Gastrocnemius medialis (tissue), 4 donors: ENCODE measurements around the gene NUP88. TPM values are rescaled to one million over a fixed set of nuclear protein-coding genes. Genes with fewer than 3 reads are reported as not detected.

Source experiments
- ATAC-seq, 2 donors: fragments of 150-250 bp; one replicate each; pipeline ENCODE4 v1.9.1; 2016
- DNase-seq, 2 donors: peaks; one replicate each; pipeline ENCODE4 v3.0.0-alpha.2; 2019
- H3K27ac ChIP-seq, 4 donors: fragments of 200-600 bp; sonication (generic); 1 replicate in 1 of 4; 2 replicates in 3 of 4; pipeline ENCODE4 v1.5.1; 2016 to 2018; ENCODE audit warnings: mild to moderate bottlenecking in 2 of 4, moderate library complexity in 1 of 4
- H3K27me3 ChIP-seq, 3 donors: fragments of 200-600 bp; sonication (generic) in 2 of 3; 1 replicate in 1 of 3; 2 replicates in 2 of 3; pipeline versions ENCODE4 v1.5.1 to v1.6.0; 2016 to 2019; ENCODE audit warnings: mild to moderate bottlenecking in 1 of 3, moderate library complexity in 1 of 3
- H3K36me3 ChIP-seq, 2 donors: fragments of 200-600 bp; sonication (generic) in 1 of 2; one replicate each; pipeline ENCODE4 v1.5.1; 2017 to 2018
- H3K4me1 ChIP-seq, 2 donors: fragments of 200-600 bp; sonication (generic) in 1 of 2; one replicate each; pipeline ENCODE4 v1.5.1; 2016 to 2017; ENCODE audit warnings: mild to moderate bottlenecking in 2 of 2
- H3K4me3 ChIP-seq, 4 donors: fragments of 200-600 bp; sonication (generic) in 3 of 4; 1 replicate in 1 of 4; 2 replicates in 3 of 4; pipeline ENCODE4 v1.5.1; 2016 to 2019; ENCODE audit warnings: mild to moderate bottlenecking in 2 of 4
- H3K9me3 ChIP-seq, 3 donors: fragments of 200-600 bp; sonication (generic) in 2 of 3; 1 replicate in 1 of 3; 2 replicates in 2 of 3; pipeline ENCODE4 v1.5.1; 2016 to 2019
- CTCF ChIP-seq, 5 experiments: fragments of 450-650 bp in 3 of 5; fragments of 200-600 bp in 2 of 5; sonication (generic) in 2 of 5; IDR thresholded peaks in 4 of 5; conservative IDR thresholded peaks in 1 of 5; 1 replicate in 4 of 5; 2 replicates in 1 of 5; pipeline ENCODE4 v1.5.1; 2016 to 2019; ENCODE audit warnings: antibody characterized with exemption in 5 of 5, mild to moderate bottlenecking in 3 of 5, moderate library complexity in 3 of 5
- POLR2A ChIP-seq, 2 donors: fragments of 450-650 bp; IDR thresholded peaks; one replicate each; pipeline ENCODE4 v1.6.1; 2017; ENCODE audit warnings: antibody characterized with exemption in 2 of 2, mild to moderate bottlenecking in 2 of 2, moderate library complexity in 2 of 2
- in situ Hi-C, 4 donors: fragments of 200-750 bp; cut with MboI; loops; one replicate each; pipeline versions ENCODE4 v1.15.0 to v1.8.0; 2017; ENCODE audit warnings: low sequenced_read_pairs in 4 of 4
- intact Hi-C: fragments of 100-400 bp; cut with DNase I; formaldehyde crosslinking; loops from one replicate; pipeline ENCODE4 v1.15.1; 2023; ENCODE audit warnings: low total_unique reads
- total RNA-seq, 4 donors: library from RNA; depleted of rRNA; stranded (reverse); fragments of >200 nt; gene quantifications; one replicate each; pipeline versions ENCODE4 v1.1.0 to v1.2.3, GENCODE V29; 2016

Gene NUP88
- total RNA-seq, 4 donors from 2014 or later, result 140 to 197 (median 166) TPM

- intact Hi-C loops (no loop called here), in situ Hi-C loops (no loop called here)
- no peak overlapping the region for H3K27ac ChIP-seq
- TF ChIP-seq POLR2A (IDR thresholded peaks at IDR 0.05) (no peak), CTCF (IDR thresholded peaks at IDR 0.05 in 4 of 5, conservative IDR thresholded peaks at IDR 0.05 in 1 of 5) (no peak)
- DNase-seq, result no peak
- H3K27me3 ChIP-seq, result no peaks in the 10 kb centered on the region
- ATAC-seq, result no peak
- peaks cover 0 to 92% of the 10 kb centered on the region in 2 donors for H3K36me3 ChIP-seq
- no peak overlapping the region for H3K4me3 ChIP-seq
- H3K4me1 ChIP-seq, result peaks cover 0 to 21% of the 10 kb centered on the region in 2 donors
- H3K9me3 ChIP-seq, result no peaks in the 10 kb centered on the region
Observed at GRCh38 chr17:5408186-5408585, 11.3 kb downstream of the NUP88 start.

- no peak overlapping the region for H3K4me3 ChIP-seq
- DNase-seq (no peak), ATAC-seq (no peak)
- no peak overlapping the region for H3K27ac ChIP-seq
- TF ChIP-seq POLR2A (IDR thresholded peaks at IDR 0.05), result no peak
- no peak for TF ChIP-seq CTCF (IDR thresholded peaks at IDR 0.05 in 4 of 5, conservative IDR thresholded peaks at IDR 0.05 in 1 of 5)
- peaks cover 0 to 98% of the 10 kb centered on the region in 2 donors for H3K36me3 ChIP-seq
- H3K4me1 ChIP-seq, result peaks cover 0 to 8% of the 10 kb centered on the region in 2 donors
- in situ Hi-C loops (no loop called here), intact Hi-C loops (no loop called here)
- H3K27me3 ChIP-seq, result no peaks in the 10 kb centered on the region
- H3K9me3 ChIP-seq, result no peaks in the 10 kb centered on the region
Observed at GRCh38 chr17:5405400-5405799, 14.1 kb downstream of the NUP88 start.

DNA sequence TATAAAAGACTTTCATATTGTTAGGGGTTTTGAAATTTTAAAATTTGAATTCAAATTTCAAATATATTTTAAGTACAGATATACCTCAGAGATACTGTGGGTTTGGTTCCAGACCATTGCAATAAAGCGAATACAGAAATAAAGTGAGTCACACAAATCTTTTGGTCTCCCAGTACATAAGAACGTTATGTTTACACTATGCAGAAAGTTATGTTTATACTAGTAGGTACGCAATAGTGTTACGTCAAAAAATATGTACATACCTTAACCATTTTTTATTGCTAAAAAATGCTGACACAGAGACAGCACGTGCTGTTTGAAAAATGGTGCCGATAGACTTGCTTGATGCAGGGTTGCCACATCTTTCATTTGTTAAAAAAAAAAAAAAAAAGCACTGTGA lies 19.7 kb downstream of the NUP88 start:
- in situ Hi-C loops, result no loop called here
- Histone ChIP-seq H3K27ac (no peak overlapping the region), H3K4me3 (no peak overlapping the region), H3K27me3 (no peaks in the 10 kb centered on the region), H3K9me3 (no peaks in the 10 kb centered on the region), H3K4me1 (no peaks in the 10 kb centered on the region), H3K36me3 (peaks cover 1 to 95% of the 10 kb centered on the region in 2 donors)
- no peak for TF ChIP-seq POLR2A (IDR thresholded peaks at IDR 0.05)
- TF ChIP-seq CTCF (IDR thresholded peaks at IDR 0.05 in 4 of 5, conservative IDR thresholded peaks at IDR 0.05 in 1 of 5), result no peak
- ATAC-seq (no peak), DNase-seq (no peak)
- intact Hi-C loops, result no loop called here

DNA sequence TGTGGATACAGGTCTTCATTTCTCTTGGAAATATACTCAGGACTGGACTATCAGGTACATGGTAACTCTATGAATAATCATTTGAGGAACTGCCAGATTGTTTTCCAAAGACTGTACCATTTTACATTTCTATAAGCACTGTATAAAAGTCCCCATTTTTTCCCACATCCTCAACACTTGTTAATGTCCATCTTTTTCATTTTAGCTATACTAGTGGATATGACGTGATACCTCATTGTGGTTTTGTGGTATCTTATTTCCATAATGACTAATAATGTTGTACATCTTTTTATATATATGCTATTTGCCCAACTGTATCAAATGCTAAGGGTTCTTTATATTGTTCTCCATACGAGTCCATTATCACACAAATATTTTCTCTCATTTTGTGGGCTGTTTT lies 22.9 kb downstream of the NUP88 start:
- ATAC-seq (no peak), DNase-seq (no peak)
- Histone ChIP-seq H3K4me3 (no peak overlapping the region), H3K4me1 (no peaks in the 10 kb centered on the region), H3K36me3 (peaks cover 5 to 93% of the 10 kb centered on the region in 2 donors), H3K27me3 (no peaks in the 10 kb centered on the region), H3K9me3 (no peaks in the 10 kb centered on the region), H3K27ac (no peak overlapping the region)
- TF ChIP-seq CTCF (IDR thresholded peaks at IDR 0.05 in 4 of 5, conservative IDR thresholded peaks at IDR 0.05 in 1 of 5) (no peak), POLR2A (IDR thresholded peaks at IDR 0.05) (no peak)
- in situ Hi-C loops, result no loop called here
- intact Hi-C loops, result no loop called here

GRCh38 chr17:5391678-5392077 lies 27.8 kb downstream of the NUP88 start:
- no peak for ATAC-seq
- no peak overlapping the region for H3K27ac ChIP-seq

More at GRCh38 chr17:5391678-5392077, 27.8 kb downstream of the NUP88 start:
- TF ChIP-seq CTCF (IDR thresholded peaks at IDR 0.05 in 4 of 5, conservative IDR thresholded peaks at IDR 0.05 in 1 of 5), result no peak
- no peaks in the 10 kb centered on the region for H3K27me3 ChIP-seq
- no peak for DNase-seq
- H3K4me3 ChIP-seq, result no peak overlapping the region
- no peaks in the 10 kb centered on the region for H3K4me1 ChIP-seq
- in situ Hi-C loops (no loop called here), intact Hi-C loops (no loop called here)
- H3K9me3 ChIP-seq, result no peaks in the 10 kb centered on the region
- peaks cover 5 to 92% of the 10 kb centered on the region in 2 donors for H3K36me3 ChIP-seq
